ENCODE data around the gene EXOC4.

GRCh38 chr7:133746847-133747246, 494.0 kb downstream of the EXOC4 start:
- TF ChIP-seq CTCF (conservative IDR thresholded peaks at IDR 0.05; ENCODE audit: low read length): no peak
- no peak for TF ChIP-seq EZH2phosphoT487 (IDR thresholded peaks at IDR 0.05; ENCODE audit: borderline replicate concordance)
